ENCODE data around the gene KLRB1. TPM values are rescaled to one million over a fixed set of nuclear protein-coding genes. Genes with fewer than 3 reads are reported as not detected.
A peak's percentile ranks its signal among the peaks of the same experiment; 100 is the strongest.

KLRB1 gene
- total RNA-seq, 1 experiment from 2014 or later: not detected

DNA sequence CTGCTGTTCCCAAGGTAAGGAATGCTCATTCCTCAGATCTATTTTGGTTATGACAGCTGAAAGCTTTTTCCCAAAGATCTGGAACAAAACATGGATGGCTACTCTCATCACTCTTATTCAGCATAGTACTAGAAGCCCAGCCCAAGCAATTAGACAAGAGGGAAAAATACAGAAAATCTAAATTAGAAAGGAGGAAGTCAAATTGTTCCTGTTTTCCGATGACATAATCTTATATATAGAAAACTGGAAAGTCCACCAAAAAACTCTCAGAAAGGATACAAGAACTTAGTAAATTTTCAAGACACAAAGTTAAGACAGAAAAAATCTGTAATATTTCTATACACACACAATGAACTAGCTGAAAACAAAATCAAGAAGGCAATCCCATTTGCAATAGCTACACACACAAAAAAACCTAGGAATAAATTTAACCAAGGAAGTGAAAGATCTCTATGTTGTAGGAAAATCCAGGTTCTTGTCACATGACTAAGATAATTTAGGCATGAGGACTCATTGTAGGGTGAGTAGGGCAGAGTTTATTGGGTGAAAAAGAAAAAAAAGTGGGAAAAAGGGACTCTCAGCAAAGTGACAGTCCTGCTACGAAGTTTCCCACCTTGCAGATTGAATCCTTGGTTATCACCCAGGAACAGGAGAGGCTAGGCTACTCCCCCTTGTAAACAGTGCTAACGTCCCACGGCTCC lies 28.6 kb upstream of the KLRB1 start:
- intact Hi-C loops (cut with micrococcal nuclease): no loop called here

DNA sequence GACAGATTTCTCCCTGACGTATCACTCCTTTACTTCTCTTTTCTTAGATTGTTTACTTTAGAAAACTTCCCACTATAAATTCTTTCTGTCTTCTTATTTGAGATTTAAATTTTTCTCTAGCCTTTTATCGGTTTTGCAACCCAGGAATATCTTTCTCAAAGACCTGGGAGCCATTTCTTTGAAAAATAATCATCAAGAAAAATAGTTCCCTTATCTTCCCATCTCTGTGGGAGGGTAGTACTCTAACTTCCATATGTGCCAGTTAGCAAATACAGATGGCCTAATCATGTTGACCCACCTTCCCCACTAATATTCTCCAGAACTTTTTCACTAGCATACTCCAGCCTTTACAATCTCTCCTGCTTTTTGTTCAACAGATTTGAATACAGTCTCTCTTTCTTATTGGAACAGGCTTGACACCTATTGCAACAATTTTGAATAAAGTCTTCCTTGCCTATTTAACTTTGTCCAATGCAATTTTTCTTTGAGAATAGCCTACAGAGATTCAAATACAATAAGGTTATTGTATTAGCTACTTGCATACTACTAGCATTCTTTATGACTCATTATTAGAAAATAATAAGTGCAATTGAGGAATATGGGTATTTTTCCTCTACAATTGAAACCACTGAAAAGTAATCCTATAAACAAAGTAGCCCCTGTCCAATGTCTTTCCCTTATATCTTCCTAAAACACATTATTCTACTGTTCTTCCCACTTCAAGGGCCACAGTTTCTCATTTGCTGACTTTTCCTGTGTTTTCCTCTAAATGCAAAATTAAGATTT lies 27.4 kb upstream of the KLRB1 start:
- Mint-ChIP-seq H3K27ac (ENCODE audit: low read depth, unreplicated experiment) (no peak overlapping the region), H3K36me3 (ENCODE audit: insufficient read depth, unreplicated experiment) (no peaks in the 10 kb centered on the region), H3K9me3 (ENCODE audit: unreplicated experiment) (no peaks in the 10 kb centered on the region), H3K4me3 (ENCODE audit: unreplicated experiment) (no peak overlapping the region), H3K27me3 (ENCODE audit: insufficient read depth, unreplicated experiment) (no peaks in the 10 kb centered on the region), H3K4me1 (ENCODE audit: insufficient read depth, unreplicated experiment) (no peaks in the 10 kb centered on the region)
- intact Hi-C loops (cut with micrococcal nuclease): loop anchor here (1.0 to 2.0 kb wide), 3 partner anchors 73 to 304 kb away; no protein-coding TSS in a partner anchor
- POLR2A ChIA-PET: interaction anchor here (0.7 kb wide), 1 partner anchor 16 kb away, joined by 3 read pairs; no protein-coding TSS in a partner anchor
- BruUV-seq (replicated peaks): no TSS peak
- CTCF ChIA-PET: interaction anchor here (0.6 to 8.3 kb wide), 15 partner anchors 8 to 304 kb away, joined by 3 to 108 read pairs (median 5); no protein-coding TSS in a partner anchor
- DNase-seq (ENCODE audit: unreplicated experiment): no peak
- TF ChIP-seq, protein P1, sequence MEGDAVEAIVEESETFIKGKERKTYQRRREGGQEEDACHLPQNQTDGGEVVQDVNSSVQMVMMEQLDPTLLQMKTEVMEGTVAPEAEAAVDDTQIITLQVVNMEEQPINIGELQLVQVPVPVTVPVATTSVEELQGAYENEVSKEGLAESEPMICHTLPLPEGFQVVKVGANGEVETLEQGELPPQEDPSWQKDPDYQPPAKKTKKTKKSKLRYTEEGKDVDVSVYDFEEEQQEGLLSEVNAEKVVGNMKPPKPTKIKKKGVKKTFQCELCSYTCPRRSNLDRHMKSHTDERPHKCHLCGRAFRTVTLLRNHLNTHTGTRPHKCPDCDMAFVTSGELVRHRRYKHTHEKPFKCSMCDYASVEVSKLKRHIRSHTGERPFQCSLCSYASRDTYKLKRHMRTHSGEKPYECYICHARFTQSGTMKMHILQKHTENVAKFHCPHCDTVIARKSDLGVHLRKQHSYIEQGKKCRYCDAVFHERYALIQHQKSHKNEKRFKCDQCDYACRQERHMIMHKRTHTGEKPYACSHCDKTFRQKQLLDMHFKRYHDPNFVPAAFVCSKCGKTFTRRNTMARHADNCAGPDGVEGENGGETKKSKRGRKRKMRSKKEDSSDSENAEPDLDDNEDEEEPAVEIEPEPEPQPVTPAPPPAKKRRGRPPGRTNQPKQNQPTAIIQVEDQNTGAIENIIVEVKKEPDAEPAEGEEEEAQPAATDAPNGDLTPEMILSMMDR (IDR thresholded peaks at IDR 0.05; ENCODE audit: unreplicated experiment): no peak

More for the DNA sequence above, 28.6 kb upstream of the KLRB1 start:
- BruUV-seq (replicated peaks): no TSS peak
- POLR2A ChIA-PET: interaction anchor here (0.6 kb wide), 1 partner anchor 114 kb away, joined by 3 read pairs; no protein-coding TSS in a partner anchor
- no peak overlapping the region for H3K27ac Mint-ChIP-seq (ENCODE audit: low read depth, unreplicated experiment)
- no peaks in the 10 kb centered on the region for H3K9me3 Mint-ChIP-seq (ENCODE audit: unreplicated experiment)
- CTCF ChIA-PET: interaction anchor here (0.6 to 8.3 kb wide), 4 partner anchors 11 to 578 kb away, joined by 3 to 108 read pairs (median 10); no protein-coding TSS in a partner anchor
- H3K4me1 Mint-ChIP-seq (ENCODE audit: insufficient read depth, unreplicated experiment): no peaks in the 10 kb centered on the region
- TF ChIP-seq, protein P1 (IDR thresholded peaks at IDR 0.05; ENCODE audit: unreplicated experiment): no peak
- H3K36me3 Mint-ChIP-seq (ENCODE audit: insufficient read depth, unreplicated experiment): no peaks in the 10 kb centered on the region
- H3K27me3 Mint-ChIP-seq (ENCODE audit: insufficient read depth, unreplicated experiment): no peaks in the 10 kb centered on the region
- H3K4me3 Mint-ChIP-seq (ENCODE audit: unreplicated experiment): no peak overlapping the region
- DNase-seq (ENCODE audit: unreplicated experiment): no peak

DNA sequence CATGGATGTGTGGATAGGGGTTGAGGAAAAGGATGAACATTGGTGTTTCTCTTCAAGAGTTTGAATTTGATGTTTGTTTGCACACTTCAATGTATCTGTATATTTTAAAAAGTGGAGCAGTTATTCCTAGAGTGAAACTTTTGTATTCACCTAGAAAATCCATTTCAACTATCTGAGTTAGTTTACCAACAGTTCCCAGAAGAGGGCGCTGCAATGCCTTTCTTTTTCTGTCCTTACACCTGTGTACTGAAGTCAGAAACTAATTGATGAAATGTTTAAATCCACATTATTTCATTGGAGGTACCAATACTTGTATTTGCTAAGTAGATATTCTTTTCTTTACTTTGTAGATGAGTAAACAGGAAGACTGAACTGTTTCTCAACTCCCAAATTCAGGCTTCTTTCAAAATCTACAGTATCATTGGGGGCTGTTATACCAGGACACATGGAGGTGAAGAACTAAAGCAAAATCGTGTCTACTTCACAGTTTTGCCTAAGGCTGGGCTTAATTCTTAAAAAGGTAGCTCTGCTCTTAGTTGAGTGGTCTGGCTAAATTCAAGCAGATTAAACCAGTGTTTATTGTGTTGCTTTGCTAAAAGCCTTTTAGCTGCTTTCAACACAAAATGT lies 26.6 kb upstream of the KLRB1 start:
- intact Hi-C loops (cut with micrococcal nuclease): loop anchor here (1.0 to 2.0 kb wide), 3 partner anchors 74 to 303 kb away; no protein-coding TSS in a partner anchor
- no peaks in the 10 kb centered on the region for H3K36me3 Mint-ChIP-seq (ENCODE audit: insufficient read depth, unreplicated experiment)
- ChIA-PET POLR2A (no interaction called here), CTCF (interaction anchor here (0.5 to 8.3 kb wide), 26 partner anchors 9 to 853 kb away, joined by 3 to 108 read pairs (median 4); no protein-coding TSS in a partner anchor)
- TF ChIP-seq, protein P1 (IDR thresholded peaks at IDR 0.05; ENCODE audit: unreplicated experiment): peak; percentile 73
- H3K27ac Mint-ChIP-seq (ENCODE audit: low read depth, unreplicated experiment): no peak overlapping the region
- no TSS peak for BruUV-seq (replicated peaks)
- no peaks in the 10 kb centered on the region for H3K4me1 Mint-ChIP-seq (ENCODE audit: insufficient read depth, unreplicated experiment)
- no peak overlapping the region for H3K4me3 Mint-ChIP-seq (ENCODE audit: unreplicated experiment)
- peak; percentile 79 for DNase-seq (ENCODE audit: unreplicated experiment)
- H3K27me3 Mint-ChIP-seq (ENCODE audit: insufficient read depth, unreplicated experiment): no peaks in the 10 kb centered on the region
- no peaks in the 10 kb centered on the region for H3K9me3 Mint-ChIP-seq (ENCODE audit: unreplicated experiment)

Data from MCF 10A (cell line).